IPS-18c (cell line): ENCODE measurements around the gene POU4F3.
A peak's percentile ranks its signal among the peaks of the same experiment; 100 is the strongest.

Experiments used
- H3K4me3 ChIP-seq: 2 replicates; pipeline ENCODE4 v1.7.0; 2013; ENCODE audit warnings: low read depth, mild to moderate bottlenecking, low read length, moderate library complexity; ENCODE audit not compliant: insufficient read depth
- H3K9me3 ChIP-seq: one replicate; pipeline ENCODE4 v1.6.1; 2013; ENCODE audit warnings: mild to moderate bottlenecking, low read length, moderate library complexity; ENCODE audit not compliant: control insufficient read depth, insufficient read depth

Gene POU4F3

GRCh38 chr5:146336197-146336596 lies 2.4 kb upstream of the POU4F3 start:
- Histone ChIP-seq H3K9me3 (no peaks in the 10 kb centered on the region), H3K4me3 (no peak overlapping the region)

- Histone ChIP-seq H3K4me3 (no peak overlapping the region), H3K9me3 (no peaks in the 10 kb centered on the region)
Measured at GRCh38 chr5:146337264-146337904, 1.3 kb upstream of the POU4F3 start.

- peak overlapping the region; percentile 49 for H3K4me3 ChIP-seq
Measured at GRCh38 chr5:146337928-146338327, 711 bp upstream of the POU4F3 start.

GRCh38 chr5:146339715-146340259 lies 1.1 kb downstream of the POU4F3 start:
- Histone ChIP-seq H3K9me3 (no peaks in the 10 kb centered on the region), H3K4me3 (no peak overlapping the region; the same call in 1 of the 2 replicates)

More at GRCh38 chr5:146337928-146338327, 711 bp upstream of the POU4F3 start:
- H3K9me3 ChIP-seq, result no peaks in the 10 kb centered on the region

- peak overlapping the region; percentile 32; the same call in 1 of the 2 replicates for H3K4me3 ChIP-seq
Measured at GRCh38 chr5:146340260-146341081, 1.8 kb downstream of the POU4F3 start.

GRCh38 chr5:146341854-146342253 lies 3.2 kb downstream of the POU4F3 start:
- Histone ChIP-seq H3K9me3 (no peaks in the 10 kb centered on the region), H3K4me3 (no peak overlapping the region)

More at GRCh38 chr5:146340260-146341081, 1.8 kb downstream of the POU4F3 start:
- no peaks in the 10 kb centered on the region for H3K9me3 ChIP-seq

GRCh38 chr5:146342519-146342881 lies 3.9 kb downstream of the POU4F3 start:
- H3K9me3 ChIP-seq, result no peaks in the 10 kb centered on the region
- no peak overlapping the region for H3K4me3 ChIP-seq

DNA sequence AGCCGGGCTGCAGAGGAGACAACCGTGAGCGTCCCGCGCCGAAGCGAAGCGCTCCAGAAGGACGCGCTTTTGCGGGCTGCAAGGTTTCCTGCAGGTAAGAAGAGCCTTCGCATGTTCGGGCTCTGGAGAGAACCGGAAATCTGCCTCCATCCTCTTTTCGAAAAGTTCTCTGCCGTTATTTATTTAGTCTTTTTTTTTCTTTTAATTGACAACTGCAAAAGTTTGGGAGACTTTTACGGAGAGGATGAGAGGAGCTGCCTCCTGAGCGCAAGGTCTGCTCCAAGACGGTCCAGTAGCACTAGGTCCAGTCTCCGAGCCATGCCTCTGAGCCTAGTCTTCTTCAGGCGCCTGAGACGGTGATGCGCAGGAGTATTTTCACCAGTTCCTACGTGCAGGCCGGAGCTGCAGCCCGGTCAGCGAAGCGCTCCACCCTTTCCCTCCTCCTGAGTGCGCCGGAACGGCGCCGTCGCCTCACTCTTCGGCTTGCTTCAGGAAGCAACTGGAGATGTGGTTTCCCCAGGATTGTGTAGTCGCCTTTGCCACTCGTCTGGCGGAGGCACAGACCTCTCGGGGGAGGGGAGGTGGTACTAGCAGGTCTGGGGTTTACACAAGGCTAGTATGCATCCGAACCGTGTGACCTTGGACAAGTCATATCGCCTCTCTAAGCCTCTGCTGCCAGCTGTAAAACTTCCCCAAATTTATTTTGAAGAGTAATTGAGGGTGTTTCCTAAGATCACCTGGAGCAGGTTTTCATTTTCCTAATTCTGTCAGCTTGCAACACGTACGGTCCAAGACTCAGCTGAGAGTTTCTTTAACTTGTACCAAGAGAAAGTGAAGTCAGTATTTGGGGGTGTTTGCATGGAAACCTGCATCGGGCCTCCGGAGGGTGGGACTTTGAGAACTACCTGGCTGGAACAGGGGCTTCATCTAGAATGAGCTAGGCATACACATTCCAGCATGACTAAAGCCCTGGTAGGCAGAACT lies 4.5 kb downstream of the POU4F3 start:
- Histone ChIP-seq H3K4me3 (no peak overlapping the region), H3K9me3 (no peaks in the 10 kb centered on the region)

GRCh38 chr5:146344155-146345118 lies 5.8 kb downstream of the POU4F3 start:
- peak overlapping the region; percentile 52; the same call in 1 of the 2 replicates for H3K4me3 ChIP-seq
- no peaks in the 10 kb centered on the region for H3K9me3 ChIP-seq

GRCh38 chr5:146345240-146345577 lies 6.6 kb downstream of the POU4F3 start:
- peak overlapping the region; percentile 52 for H3K4me3 ChIP-seq
- no peaks in the 10 kb centered on the region for H3K9me3 ChIP-seq

DNA sequence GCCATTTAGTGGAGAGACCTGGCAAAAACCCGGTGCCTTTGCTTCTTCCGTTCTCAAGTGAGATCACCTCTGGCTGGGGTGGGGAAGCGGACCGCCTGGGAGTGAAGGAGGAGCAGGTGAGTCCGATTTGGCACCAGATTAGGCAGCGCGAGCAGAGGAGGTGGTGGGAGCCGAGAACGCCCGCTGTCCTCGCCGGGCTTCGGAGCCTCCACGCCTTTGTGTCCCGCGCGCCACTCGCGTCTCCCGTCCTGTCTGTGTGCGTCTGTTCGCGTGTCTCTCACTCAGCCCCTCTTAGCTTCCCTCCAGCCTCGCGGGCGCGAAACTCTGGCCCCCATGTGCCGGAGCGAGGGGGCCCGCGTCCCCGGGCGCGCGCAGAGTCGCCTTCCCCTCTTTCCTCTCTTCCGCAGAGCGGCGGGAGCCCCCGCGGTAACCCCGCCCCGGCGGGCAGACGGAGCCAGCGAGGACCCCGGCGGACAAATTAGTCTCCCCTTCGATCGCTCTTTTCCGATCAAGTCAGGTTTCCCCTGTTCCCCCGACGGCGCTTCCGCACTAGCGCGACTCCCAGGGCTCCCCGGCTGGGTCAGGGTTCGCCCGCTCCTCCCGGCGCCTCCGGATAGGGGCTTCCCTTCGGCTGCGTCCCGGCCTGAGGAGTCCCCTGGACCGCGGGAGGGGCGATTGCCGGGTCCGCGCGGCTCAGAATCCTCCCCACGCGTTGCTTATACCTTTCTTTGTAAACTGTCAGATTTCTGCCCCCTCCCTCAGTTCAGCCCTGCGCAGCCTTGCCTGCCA lies 7.1 kb downstream of the POU4F3 start:
- H3K4me3 ChIP-seq, result peak overlapping the region; percentile 52
- H3K9me3 ChIP-seq, result no peaks in the 10 kb centered on the region

GRCh38 chr5:146357126-146357525 lies 18.5 kb downstream of the POU4F3 start:
- Histone ChIP-seq H3K9me3 (peaks cover 2% of the 10 kb centered on the region), H3K4me3 (no peak overlapping the region)

GRCh38 chr5:146359836-146360235 lies 21.2 kb downstream of the POU4F3 start:
- Histone ChIP-seq H3K9me3 (peaks cover 2% of the 10 kb centered on the region), H3K4me3 (no peak overlapping the region)

DNA sequence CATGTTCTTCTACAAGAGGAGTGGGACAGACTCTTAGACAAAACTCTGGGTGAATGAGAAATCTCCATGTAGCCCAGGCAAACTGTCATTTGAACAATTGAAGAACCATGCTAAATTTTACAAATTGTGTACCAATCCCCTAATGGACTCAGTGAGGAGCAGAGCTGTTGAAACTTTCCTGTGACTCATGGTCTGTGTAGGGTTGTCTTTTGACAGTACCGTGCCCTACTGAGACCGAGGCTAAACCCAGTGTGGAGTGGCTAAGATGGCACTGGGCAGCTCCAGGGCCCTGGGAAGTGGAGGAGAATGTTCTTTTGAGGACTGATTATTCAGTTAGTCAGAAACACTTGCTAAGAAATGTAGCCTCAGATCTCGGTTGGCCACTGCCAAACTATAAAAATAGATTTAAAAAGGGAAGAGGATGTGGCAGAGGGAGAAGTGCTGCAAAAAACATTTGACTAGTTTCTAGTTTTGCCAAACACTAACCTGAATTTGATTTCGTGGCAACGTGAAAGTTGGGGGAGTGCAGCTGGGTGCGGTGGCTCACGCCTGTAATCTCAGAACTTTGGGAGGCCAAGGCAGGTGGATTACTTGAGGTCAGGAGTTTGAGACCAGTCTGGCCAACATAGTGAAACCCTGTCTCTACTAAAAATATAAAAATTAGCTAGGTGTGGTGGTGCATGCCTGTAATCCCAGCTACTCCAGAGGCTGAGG lies 24.7 kb downstream of the POU4F3 start:
- Histone ChIP-seq H3K9me3 (peaks cover 2% of the 10 kb centered on the region), H3K4me3 (no peak overlapping the region)

- no peaks in the 10 kb centered on the region for H3K9me3 ChIP-seq
- H3K4me3 ChIP-seq, result no peak overlapping the region
Measured at GRCh38 chr5:146365618-146366017, 27.0 kb downstream of the POU4F3 start.
